Activated CD4-positive, alpha-beta T cell treated with anti-CD3 and anti-CD28 coated beads, Interleukin-2, Interleukin-4, amounts not matched to agents 100 ng/mL and 50 ng/mL, durations not matched to agents 16 hours and 8 hours (primary cell): ENCODE results near the gene SLC35F5.
A peak's percentile ranks its signal among the peaks of the same experiment; 100 is the strongest.
"Not testable (repeated sequence)": the region's sequence is repeated elsewhere in the genome, so short reads cannot be mapped to it uniquely, and the experiment has no call there.

Experiments used
- DNase-seq: peaks from one replicate; pipeline ENCODE4 v3.0.0-alpha.2; 2020; ENCODE audit warnings: low spot score

The SLC35F5 gene

GRCh38 chr2:113755035-113755834 lies 1.2 kb downstream of the SLC35F5 start:
- peak; percentile 4 for DNase-seq

- DNase-seq: no peak
These were observed 2.3 kb downstream of the SLC35F5 start for GRCh38 chr2:113754160-113754559.

- no peak for DNase-seq
These were observed 6.1 kb downstream of the SLC35F5 start for GRCh38 chr2:113750385-113750784.

GRCh38 chr2:113741091-113741490 lies 15.4 kb downstream of the SLC35F5 start:
- DNase-seq: no peak

DNA sequence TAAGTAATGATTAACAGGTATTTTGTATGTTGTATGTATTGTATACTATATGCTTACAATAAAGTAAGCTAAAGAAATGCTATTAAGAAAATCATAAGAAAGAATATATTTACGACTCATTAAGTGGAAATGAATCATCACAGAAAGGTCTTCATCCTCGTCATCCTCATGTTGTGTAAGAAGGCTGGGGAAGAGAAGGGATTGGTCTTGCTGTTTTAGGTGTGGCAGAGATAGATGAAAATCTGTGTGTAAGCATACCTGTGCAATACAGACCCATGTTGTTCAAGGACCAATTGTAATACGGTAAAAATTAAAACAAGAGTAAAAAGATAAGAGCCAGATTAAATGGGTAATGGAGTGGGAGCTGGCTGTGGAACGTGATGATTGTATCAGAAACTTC lies 16.6 kb downstream of the SLC35F5 start:
- no peak for DNase-seq

- DNase-seq: peak; percentile 27
These were observed 22.3 kb downstream of the SLC35F5 start for GRCh38 chr2:113734185-113734584.

GRCh38 chr2:113724010-113724409 lies 32.4 kb downstream of the SLC35F5 start:
- DNase-seq: no peak

DNA sequence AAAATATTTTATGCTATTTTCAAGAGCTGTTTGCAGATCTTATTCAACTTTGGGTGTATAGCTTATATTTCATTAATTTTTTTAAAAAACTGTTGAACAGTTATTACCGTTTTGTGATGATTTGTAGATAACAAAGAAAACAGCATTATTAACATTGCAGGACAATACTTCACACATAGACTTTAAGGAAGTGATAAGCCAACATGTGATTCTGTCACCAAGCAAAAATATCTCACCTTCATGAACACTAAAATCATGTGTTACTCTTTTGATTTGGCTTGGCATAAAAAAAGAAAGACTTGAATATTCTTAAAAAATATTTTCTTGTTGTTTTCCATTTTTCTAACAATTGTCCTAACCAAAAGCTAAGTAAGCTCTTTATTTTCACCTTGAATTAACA lies 33.0 kb downstream of the SLC35F5 start:
- DNase-seq: no peak

DNA sequence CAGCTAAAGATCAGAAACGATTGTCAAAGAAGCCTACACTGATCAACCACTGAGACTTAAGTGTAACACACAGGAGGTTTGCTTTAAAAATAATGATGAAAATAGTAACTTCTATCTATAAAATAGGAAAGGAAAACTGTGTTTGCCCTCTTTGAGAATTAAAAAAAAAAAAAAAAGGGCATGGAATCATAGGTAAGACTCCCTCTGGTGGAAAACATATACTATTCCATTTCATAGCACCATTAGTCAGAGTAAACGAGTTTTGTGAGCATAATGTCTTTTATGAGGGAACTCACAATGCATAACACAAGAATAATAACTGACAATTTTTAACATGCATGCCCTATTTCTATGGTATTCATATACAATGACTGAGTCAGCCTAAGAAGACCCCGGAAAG lies 36.3 kb downstream of the SLC35F5 start:
- no peak for DNase-seq

DNA sequence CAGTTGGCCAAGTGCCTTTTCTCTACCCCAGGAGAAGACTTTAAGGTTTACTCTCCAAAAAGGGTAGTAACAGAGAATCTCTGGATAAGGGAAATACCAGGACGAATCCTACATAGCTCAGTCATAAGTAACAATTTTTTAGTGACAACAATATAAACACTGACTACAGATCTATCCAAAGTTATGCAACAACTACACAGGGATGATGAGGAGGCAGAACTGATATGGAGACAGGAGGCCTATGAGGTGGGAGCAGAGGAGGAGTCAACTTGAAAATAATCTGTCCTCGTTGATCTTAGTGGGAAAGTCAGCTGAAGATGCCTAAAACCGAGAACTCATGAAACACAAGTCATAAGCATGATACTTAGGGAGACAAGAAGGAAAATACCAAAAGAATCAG lies 40.2 kb downstream of the SLC35F5 start:
- no peak for DNase-seq

DNA sequence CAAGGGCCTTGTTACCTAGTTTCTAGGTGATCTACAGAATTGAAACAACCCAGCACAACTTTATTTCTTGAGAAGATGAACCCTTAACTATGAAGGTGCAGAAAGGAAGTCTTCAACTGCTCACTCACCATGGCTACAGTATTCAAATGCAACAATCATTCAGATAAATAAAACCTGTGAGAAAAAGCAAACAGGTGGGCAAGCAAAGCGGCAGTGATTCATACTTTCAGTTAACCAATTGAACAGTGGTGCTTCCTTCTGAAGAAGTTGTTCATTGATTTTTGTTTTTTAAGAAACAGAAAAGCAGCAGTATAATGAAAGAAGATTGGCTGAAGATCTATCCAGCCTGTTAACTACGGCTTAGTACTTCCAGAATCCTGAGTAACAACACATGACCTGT lies 43.5 kb downstream of the SLC35F5 start:
- DNase-seq: no peak

DNA sequence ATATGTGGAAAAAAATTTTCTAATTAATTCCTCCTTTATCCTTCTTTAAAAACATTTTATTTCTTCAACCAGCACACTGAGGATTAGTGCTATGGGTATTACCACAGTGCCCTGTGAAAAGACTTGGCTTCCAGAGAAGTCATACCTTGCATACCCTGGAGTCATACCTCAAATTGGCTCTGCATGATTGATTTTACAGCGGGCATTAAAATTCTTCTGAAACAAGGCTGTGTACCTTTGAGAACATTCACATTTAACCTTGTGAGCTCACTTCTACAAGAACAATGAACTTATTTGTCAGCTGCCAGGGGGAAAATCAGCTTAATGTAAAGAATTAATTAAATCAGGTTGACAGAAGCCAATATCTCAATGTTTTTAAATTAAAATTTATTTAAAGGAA lies 44.6 kb downstream of the SLC35F5 start:
- DNase-seq: no peak

GRCh38 chr2:113709022-113709421 lies 47.4 kb downstream of the SLC35F5 start:
- DNase-seq: no peak

DNA sequence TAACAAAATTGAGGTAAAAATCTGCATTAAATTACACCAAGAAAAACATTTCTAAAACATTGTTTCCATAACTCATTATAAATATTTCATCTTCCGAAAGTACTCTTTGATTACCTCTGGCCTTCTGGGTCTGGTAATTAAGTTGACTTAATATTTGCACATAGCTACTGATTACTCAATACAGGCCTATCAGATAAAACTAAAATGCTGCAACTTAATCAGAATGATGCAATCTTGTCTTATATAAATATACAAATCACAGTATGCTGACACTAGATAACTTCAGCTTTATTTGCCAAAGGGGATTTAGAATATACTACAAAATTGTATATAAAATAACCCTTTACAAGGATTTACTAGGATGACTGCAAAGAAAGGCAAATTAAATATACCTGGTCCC lies 49.3 kb downstream of the SLC35F5 start:
- DNase-seq: no peak

DNA sequence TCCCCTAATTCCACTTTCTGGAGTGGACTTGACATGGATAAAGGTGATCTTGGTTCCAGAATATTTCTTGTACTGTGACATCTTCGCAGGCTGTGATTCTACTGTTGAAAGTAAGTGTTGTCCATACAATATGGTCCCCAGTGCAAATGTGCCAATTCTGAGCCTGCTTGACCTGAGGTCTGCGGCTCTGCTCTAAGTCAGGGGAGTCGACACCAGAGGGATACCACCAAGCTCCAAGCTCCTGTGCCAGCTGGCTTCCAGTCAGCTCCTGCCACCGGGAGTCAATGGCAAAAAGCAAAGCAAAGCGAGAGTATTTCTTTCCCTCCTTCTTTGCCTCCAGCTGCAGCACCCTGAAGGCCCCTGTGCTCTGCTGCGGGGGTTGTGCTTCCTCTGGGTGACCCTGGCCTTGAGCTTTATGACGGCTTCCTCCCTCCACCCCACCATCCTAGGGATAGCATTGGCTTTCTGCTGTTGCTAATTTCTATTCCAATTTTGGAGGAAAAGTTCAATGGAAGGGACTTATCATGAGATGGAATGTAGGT lies 50.4 kb downstream of the SLC35F5 start:
- no peak for DNase-seq

DNA sequence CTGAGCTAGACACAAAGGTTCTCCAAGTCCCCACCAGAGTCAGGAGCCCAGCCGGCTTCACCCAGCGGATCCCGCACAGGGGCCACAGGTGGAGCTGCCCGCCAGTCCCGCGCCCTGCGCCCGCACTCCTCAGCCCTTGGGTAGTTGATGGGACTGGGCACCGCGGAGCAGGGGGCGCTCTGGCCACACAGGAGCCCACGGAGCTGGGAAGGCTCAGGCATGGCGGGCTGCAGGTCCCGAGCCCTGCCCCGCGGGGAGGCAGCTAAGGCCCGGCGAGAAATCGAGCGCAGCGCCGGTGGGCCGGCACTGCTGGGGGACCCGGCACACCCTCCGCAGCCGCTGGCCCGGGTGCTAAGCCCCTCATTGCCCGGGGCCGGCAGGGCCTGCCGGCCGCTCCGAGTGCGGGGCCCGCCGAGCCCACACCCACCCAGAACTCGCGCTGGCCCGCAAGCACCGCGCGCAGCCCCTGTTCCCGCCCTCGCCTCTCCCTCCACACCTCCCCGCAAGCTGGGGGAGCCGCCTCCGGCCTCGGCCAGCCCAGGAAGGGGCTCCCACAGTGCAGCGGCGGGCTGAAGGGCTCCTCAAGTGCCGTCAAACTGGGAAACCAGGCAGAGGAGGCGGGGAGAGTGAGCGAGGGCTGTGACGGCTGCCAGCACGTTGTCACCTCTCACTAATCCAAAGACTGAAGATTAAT lies 52.0 kb downstream of the SLC35F5 start:
- DNase-seq: not testable (repeated sequence)

- DNase-seq: no peak
These were observed 52.8 kb downstream of the SLC35F5 start for GRCh38 chr2:113703386-113704299.

GRCh38 chr2:113700186-113700841 lies 56.1 kb downstream of the SLC35F5 start:
- peak; percentile 74 for DNase-seq

- DNase-seq: peak; percentile 54
These were observed 57.5 kb downstream of the SLC35F5 start for GRCh38 chr2:113698892-113699447.

- DNase-seq: not testable (repeated sequence)
These were observed 58.2 kb downstream of the SLC35F5 start for GRCh38 chr2:113698251-113698650.

DNA sequence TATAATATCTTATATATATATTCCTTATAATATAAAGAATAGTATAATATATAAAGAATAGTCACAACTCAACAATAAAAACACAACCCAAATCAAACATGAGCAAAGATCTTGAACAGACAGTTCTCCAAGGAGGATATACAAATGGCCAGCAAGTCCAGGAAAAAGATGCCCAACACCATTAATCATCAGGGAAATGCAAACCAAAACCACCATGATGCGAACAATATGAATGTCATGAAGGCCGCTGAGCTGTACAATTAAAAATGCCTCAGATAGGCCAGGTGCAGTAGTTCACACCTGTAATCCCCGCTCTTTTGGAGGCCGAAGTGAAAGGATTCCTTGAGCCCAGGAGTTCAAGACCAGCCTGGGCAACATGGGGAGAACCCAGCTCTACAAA lies 58.9 kb downstream of the SLC35F5 start:
- DNase-seq: no peak
